CD4-positive, alpha-beta memory T cell (primary cell): Measurements from ENCODE around the gene TMEM119. TPM values are rescaled to one million over a fixed set of nuclear protein-coding genes. Genes with fewer than 3 reads are reported as not detected.

Source experiments
- CTCF ChIA-PET: fragments of 350-600 bp; sonication (Branson Sonifier 250); formaldehyde crosslinking; loops from one replicate; lab custom pipeline; 2021; ENCODE audit warnings: inconsistent platforms; ENCODE audit not compliant: partially characterized antibody; lab: Charles Lee
- POLR2A ChIA-PET: fragments of 350-600 bp; sonication (Branson Sonifier 250); formaldehyde crosslinking; loops from one replicate; lab custom pipeline; 2021; ENCODE audit not compliant: partially characterized antibody; lab: Charles Lee
- DNase-seq, 5 donors: peaks; one replicate each; pipeline versions ENCODE4 v3.0.0 to v3.0.0-alpha.2; 2020 to 2022; ENCODE audit warnings: mixed read lengths in 1 of 5
- H3K27ac ChIP-seq: one replicate; pipeline ENCODE4 v1.7.0; 2013; ENCODE audit warnings: low read depth, low read length
- H3K27me3 ChIP-seq: 2 replicates; pipeline ENCODE4 v1.7.0; 2013; ENCODE audit warnings: mild to moderate bottlenecking, low read length, moderate library complexity; ENCODE audit not compliant: insufficient read depth
- H3K36me3 ChIP-seq: 2 replicates; pipeline ENCODE4 v1.7.0; 2013; ENCODE audit warnings: mild to moderate bottlenecking, low read length, moderate library complexity; ENCODE audit not compliant: insufficient read depth
- H3K4me1 ChIP-seq: 2 replicates; pipeline ENCODE4 v1.7.0; 2013; ENCODE audit warnings: mild to moderate bottlenecking, low read length, moderate library complexity; ENCODE audit not compliant: insufficient read depth
- H3K4me3 ChIP-seq, 2 donors: one replicate each; pipeline ENCODE4 v1.7.0; 2013; ENCODE audit warnings: low read length in 2 of 2, mild to moderate bottlenecking in 1 of 2
- H3K9me3 ChIP-seq, 2 donors: one replicate each; pipeline ENCODE4 v1.7.0; 2013; ENCODE audit warnings: low read length in 2 of 2, control low read depth in 1 of 2; ENCODE audit not compliant: control insufficient read depth in 1 of 2
- H3K27ac Mint-ChIP-seq, 7 donors: one replicate each; pipeline ENCODE4 v1.8.0; 2020 to 2021; ENCODE audit warnings: mixed read lengths in 7 of 7, mild to moderate bottlenecking in 6 of 7, inconsistent platforms in 3 of 7, moderate library complexity in 3 of 7
- H3K27me3 Mint-ChIP-seq, 2 donors: one replicate each; pipeline ENCODE4 v1.8.0; 2020 to 2021; ENCODE audit warnings: mixed read lengths in 2 of 2
- H3K36me3 Mint-ChIP-seq, 2 donors: one replicate each; pipeline ENCODE4 v1.8.0; 2020 to 2021; ENCODE audit warnings: mixed read lengths in 2 of 2, inconsistent platforms in 1 of 2, mild to moderate bottlenecking in 1 of 2
- H3K4me1 Mint-ChIP-seq, 4 donors: one replicate each; pipeline ENCODE4 v1.8.0; 2020 to 2021; ENCODE audit warnings: mixed read lengths in 4 of 4, mild to moderate bottlenecking in 1 of 4
- H3K4me3 Mint-ChIP-seq, 8 donors: one replicate each; pipeline ENCODE4 v1.8.0; 2020 to 2021; ENCODE audit warnings: mixed read lengths in 8 of 8, mild to moderate bottlenecking in 7 of 8, moderate library complexity in 6 of 8, inconsistent platforms in 3 of 8
- H3K9me3 Mint-ChIP-seq, 8 donors: one replicate each; pipeline ENCODE4 v1.8.0; 2020 to 2021; ENCODE audit warnings: mixed read lengths in 8 of 8, mild to moderate bottlenecking in 5 of 8, inconsistent platforms in 3 of 8, moderate library complexity in 1 of 8
- intact Hi-C: fragments of 100-400 bp; cut with micrococcal nuclease; formaldehyde crosslinking; loops from one replicate; pipeline ENCODE4 v1.15.1; 2023
- polyA plus RNA-seq, 2 donors: library from polyadenylated mRNA; unstranded; fragments of 300-500 nt; fragmentation: Illumina TruSeq; gene quantifications; one replicate each; pipeline ENCODE4 v1.2.3, GENCODE V29; 2021
- total RNA-seq, 2 experiments: library from RNA; stranded (reverse); gene quantifications; one replicate each; pipeline ENCODE4 v1.2.3, GENCODE V29; 2021

The TMEM119 gene
- total and polyA plus RNA-seq, 4 experiments from 2014 or later = 0.30 to 0.58 (median 0.42) TPM; not detected in 1

DNA sequence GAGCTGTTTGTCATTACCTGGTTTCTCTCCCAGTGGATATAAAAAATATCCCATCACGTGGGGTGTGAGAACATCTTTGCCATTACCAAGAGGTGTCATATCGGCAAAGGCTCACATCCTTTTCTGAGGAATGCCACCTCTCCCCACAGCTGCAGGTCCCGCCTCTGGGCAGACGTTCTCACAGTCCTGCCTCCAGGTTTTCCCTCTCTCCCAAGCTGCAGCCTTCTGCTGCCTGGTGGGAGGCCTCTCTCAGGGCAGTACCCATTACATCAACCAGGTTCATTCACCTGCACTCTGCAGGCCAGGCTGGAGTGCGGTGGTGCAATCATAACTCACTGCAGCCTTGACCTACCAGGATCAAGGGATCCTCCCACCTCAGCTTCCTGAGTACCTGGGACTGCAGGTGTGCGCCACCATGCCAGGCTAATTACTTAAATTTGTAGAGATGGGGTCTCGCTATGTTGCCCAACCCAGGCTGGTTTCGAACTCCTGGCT lies 15.0 kb upstream of the TMEM119 start:
- Histone ChIP-seq H3K27ac (no peak overlapping the region), H3K4me1 (peaks cover 16% of the 10 kb centered on the region), H3K4me3 (no peak overlapping the region), H3K9me3 (no peaks in the 10 kb centered on the region), H3K36me3 (no peaks in the 10 kb centered on the region), H3K27me3 (no peaks in the 10 kb centered on the region)
- no peak for DNase-seq
- peak overlapping the region in 3 of 7 donors; percentile 36 to 59 (median 53) for H3K27ac Mint-ChIP-seq
- intact Hi-C loops = loop anchor here (1.0 to 5.0 kb wide), 3 partner anchors 34 to 338 kb away; no protein-coding TSS in a partner anchor
- ChIA-PET CTCF (interaction anchor here (0.6 to 13.8 kb wide), 9 partner anchors 21 to 191 kb away, joined by 3 to 463 read pairs (median 10); partner anchors contain the start of genes ISCU, SART3 and SELPLG), POLR2A (interaction anchor here (0.9 to 1.1 kb wide), 3 partner anchors 15 to 44 kb away, joined by 3 to 7 read pairs (median 4); partner anchors contain the start of gene SELPLG)
- peaks cover 18 to 19% of the 10 kb centered on the region in 2 donors for H3K36me3 Mint-ChIP-seq
- H3K9me3 Mint-ChIP-seq = peaks cover 0 to 11% (median 1%) of the 10 kb centered on the region in 8 donors
- H3K27me3 Mint-ChIP-seq = no peaks in the 10 kb centered on the region
- peaks cover 22 to 38% (median 34%) of the 10 kb centered on the region in 4 donors for H3K4me1 Mint-ChIP-seq
- no peak overlapping the region for H3K4me3 Mint-ChIP-seq

DNA sequence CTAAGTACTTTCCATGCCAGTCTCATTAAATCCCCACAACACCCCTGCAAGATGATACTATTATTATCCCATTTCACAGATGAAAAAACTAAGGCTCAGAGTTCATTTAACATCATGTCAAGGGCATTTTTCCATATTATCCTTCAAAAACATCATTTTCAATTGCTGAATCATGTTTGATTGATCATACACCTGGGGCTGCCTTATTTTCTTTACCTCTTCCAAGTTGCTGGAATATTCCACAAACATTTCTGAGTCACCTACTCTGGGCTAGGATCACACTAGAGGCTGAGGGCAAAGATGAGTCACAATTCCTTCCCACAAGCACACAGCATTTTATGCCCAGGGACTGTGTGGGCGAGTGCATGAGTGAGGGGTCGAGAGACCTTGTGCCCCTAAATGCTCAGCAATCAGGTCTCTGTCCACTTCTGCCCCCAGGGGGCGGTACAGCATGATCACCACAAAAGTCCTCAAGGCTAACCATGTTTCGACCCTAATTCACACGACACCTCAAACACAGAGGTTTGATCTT lies 14.1 kb upstream of the TMEM119 start:
- H3K36me3 Mint-ChIP-seq = peaks cover 10 to 19% of the 10 kb centered on the region in 2 donors
- peaks cover 7% of the 10 kb centered on the region for H3K4me1 ChIP-seq
- ChIA-PET POLR2A (interaction anchor here (0.9 to 1.4 kb wide), 4 partner anchors 16 to 50 kb away, joined by 3 to 7 read pairs (median 4); partner anchors contain the start of genes ISCU and SELPLG), CTCF (interaction anchor here (0.9 to 13.8 kb wide), 12 partner anchors 22 to 192 kb away, joined by 3 to 463 read pairs (median 8); partner anchors contain the start of genes ISCU, SART3 and SELPLG)
- DNase-seq = peak; percentile 45 to 65 (median 51)
- H3K4me3 ChIP-seq = no peak overlapping the region
- H3K27me3 Mint-ChIP-seq = no peaks in the 10 kb centered on the region
- peaks cover 0 to 11% (median 1%) of the 10 kb centered on the region in 8 donors for H3K9me3 Mint-ChIP-seq
- intact Hi-C loops = loop anchor here (1.0 to 5.0 kb wide), 3 partner anchors 35 to 339 kb away; no protein-coding TSS in a partner anchor
- H3K4me3 Mint-ChIP-seq = no peak overlapping the region
- peaks cover 16 to 29% (median 26%) of the 10 kb centered on the region in 4 donors for H3K4me1 Mint-ChIP-seq
- no peaks in the 10 kb centered on the region for H3K36me3 ChIP-seq
- no peak overlapping the region for H3K27ac ChIP-seq
- no peaks in the 10 kb centered on the region for H3K9me3 ChIP-seq
- H3K27ac Mint-ChIP-seq = peak overlapping the region in 3 of 7 donors; percentile 23 to 75 (median 53)
- H3K27me3 ChIP-seq = no peaks in the 10 kb centered on the region

DNA sequence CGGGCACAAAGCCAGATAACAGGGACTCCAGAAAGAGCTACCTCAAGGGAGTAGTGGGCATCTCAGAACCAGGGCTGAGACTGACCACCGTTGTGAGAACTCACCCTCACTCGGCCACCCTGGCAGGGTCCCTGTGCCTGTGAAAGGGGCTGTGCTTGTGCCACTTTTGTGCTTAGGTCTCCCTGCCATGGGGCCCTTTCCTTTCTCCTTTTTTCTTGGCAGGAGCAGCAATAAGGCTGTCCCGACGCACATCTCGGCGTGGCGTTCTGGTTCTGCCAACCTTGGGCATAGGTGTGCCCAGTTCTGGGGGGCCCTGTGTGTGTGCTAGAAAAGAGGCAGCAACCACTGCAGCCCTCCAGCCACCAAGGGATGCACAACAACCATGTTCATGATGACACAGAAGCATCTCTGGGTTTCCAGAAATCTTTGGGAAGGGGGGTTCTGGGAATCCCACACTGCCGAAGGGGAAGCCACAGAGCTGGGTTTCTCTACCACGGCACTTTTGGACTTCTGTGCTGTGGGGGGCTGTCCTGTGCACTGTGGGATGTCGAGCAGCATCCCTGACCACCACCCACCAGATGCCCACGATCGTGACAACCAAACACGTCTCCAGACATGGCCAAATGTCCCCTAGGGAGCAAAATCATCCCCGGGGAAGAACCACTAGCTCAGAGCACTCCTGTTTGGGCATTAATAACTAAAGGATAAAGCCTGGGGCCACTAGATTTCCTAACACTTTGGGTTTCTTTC lies 13.1 kb upstream of the TMEM119 start:
- DNase-seq = no peak
- intact Hi-C loops = loop anchor here (5.0 kb wide), 1 partner anchor 36 kb away; no protein-coding TSS in a partner anchor
- H3K4me1 Mint-ChIP-seq = peaks cover 7 to 20% (median 17%) of the 10 kb centered on the region in 4 donors
- H3K4me3 Mint-ChIP-seq = no peak overlapping the region
- H3K36me3 Mint-ChIP-seq = peaks cover 2 to 13% of the 10 kb centered on the region in 2 donors
- no peak overlapping the region for H3K4me3 ChIP-seq
- H3K4me1 ChIP-seq = no peaks in the 10 kb centered on the region
- H3K27me3 Mint-ChIP-seq = no peaks in the 10 kb centered on the region
- H3K9me3 Mint-ChIP-seq = peaks cover 0 to 5% (median 0%) of the 10 kb centered on the region in 8 donors
- POLR2A ChIA-PET = interaction anchor here (0.6 to 1.4 kb wide), 2 partner anchors 49 to 228 kb away, joined by 3 to 4 read pairs; partner anchors contain the start of gene ISCU
- H3K27me3 ChIP-seq = no peaks in the 10 kb centered on the region
- H3K36me3 ChIP-seq = no peaks in the 10 kb centered on the region
- CTCF ChIA-PET = interaction anchor here (0.6 to 13.8 kb wide), 10 partner anchors 23 to 340 kb away, joined by 3 to 463 read pairs (median 4); partner anchors contain the start of gene SELPLG
- no peak overlapping the region for H3K27ac ChIP-seq
- peak overlapping the region in 1 of 7 donors; percentile 30 for H3K27ac Mint-ChIP-seq
- H3K9me3 ChIP-seq = no peaks in the 10 kb centered on the region

DNA sequence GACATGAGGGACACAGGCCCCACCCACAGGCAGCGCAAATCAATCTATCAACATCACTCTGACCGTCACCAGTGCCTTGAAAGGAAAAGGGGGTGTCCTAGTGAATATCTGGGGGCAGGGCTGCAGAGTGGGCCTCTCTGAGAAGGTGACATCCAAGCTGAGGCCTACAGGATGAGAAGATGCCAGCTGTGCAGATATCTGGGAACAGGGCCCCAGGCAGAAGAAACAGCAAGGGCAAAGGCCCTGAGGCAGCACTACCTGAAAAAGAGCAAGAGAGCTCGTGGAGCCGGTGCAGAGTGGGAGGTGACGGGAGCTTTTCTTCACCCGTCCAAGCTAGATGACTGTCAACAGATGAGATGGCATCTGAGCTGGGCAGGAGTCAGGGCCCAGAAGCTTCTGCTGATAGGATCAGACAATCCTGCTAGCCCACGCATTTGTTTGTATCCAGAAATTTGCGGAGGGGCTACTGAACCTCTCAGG lies 12.5 kb upstream of the TMEM119 start:
- H3K36me3 ChIP-seq = no peaks in the 10 kb centered on the region

DNA sequence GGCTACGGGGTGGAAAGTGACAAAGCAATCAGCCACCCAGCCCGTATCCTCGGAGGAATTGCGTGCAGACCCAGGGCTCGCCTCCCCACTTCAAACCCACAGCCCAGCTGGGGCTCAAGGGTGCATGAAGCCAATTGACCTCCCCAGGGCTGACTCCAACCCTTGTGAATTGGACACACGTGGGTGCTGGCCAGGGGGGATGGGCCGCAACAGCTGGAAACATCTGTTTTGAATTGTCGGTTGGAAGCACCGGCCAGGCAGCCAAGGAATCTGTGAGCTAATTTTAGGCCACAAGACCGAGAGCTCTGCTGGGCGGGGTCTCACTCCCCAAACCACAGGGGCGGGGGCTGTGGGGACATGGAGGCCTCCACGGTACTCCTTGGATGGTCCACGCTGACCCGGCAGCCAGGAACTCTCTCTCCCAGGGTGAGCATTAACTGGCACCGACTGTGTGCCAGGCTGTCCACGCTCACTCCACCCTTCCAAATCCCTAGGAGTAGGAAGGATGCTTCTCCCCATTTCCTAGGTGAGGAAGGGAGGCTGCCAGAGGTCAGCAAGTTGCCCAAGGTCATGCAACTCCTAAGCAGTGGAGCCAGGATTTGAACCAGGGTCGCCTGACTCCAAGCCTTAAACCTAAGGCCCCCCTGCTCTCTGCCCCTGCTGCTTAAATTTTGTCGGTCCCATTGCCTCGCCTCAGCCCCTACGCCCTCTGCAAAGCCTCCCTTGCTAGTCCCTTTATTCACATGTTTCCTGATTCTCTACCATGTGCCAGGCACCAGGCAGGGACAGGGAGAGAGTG lies 11.9 kb upstream of the TMEM119 start:
- no peak overlapping the region for H3K4me3 ChIP-seq
- intact Hi-C loops = loop anchor here (5.0 kb wide), 1 partner anchor 38 kb away; no protein-coding TSS in a partner anchor
- ChIA-PET CTCF (interaction anchor here (0.9 to 13.8 kb wide), 5 partner anchors 8 to 341 kb away, joined by 3 to 463 read pairs (median 29); partner anchors contain the start of gene SELPLG), POLR2A (no interaction called here)
- no peak overlapping the region for H3K4me3 Mint-ChIP-seq
- H3K4me1 Mint-ChIP-seq = peaks cover 4 to 20% (median 15%) of the 10 kb centered on the region in 4 donors
- H3K27me3 ChIP-seq = no peaks in the 10 kb centered on the region
- H3K27me3 Mint-ChIP-seq = no peaks in the 10 kb centered on the region
- peak overlapping the region in 1 of 7 donors; percentile 56 for H3K27ac Mint-ChIP-seq
- no peak overlapping the region for H3K27ac ChIP-seq
- H3K9me3 Mint-ChIP-seq = no peaks in the 10 kb centered on the region
- H3K36me3 ChIP-seq = no peaks in the 10 kb centered on the region
- no peaks in the 10 kb centered on the region for H3K4me1 ChIP-seq
- H3K36me3 Mint-ChIP-seq = peaks cover 0 to 6% of the 10 kb centered on the region in 2 donors
- H3K9me3 ChIP-seq = no peaks in the 10 kb centered on the region
- DNase-seq = no peak

More for the DNA sequence above, 12.5 kb upstream of the TMEM119 start:
- ChIA-PET CTCF (interaction anchor here (0.6 to 13.8 kb wide), 6 partner anchors 23 to 341 kb away, joined by 3 to 463 read pairs (median 10); partner anchors contain the start of gene SELPLG), POLR2A (interaction anchor here (0.6 to 1.4 kb wide), 2 partner anchors 48 to 229 kb away, joined by 3 to 4 read pairs; partner anchors contain the start of gene ISCU)
- Mint-ChIP-seq H3K27ac (peak overlapping the region in 1 of 7 donors; percentile 56), H3K36me3 (peaks cover 2 to 10% of the 10 kb centered on the region in 2 donors), H3K4me3 (no peak overlapping the region), H3K9me3 (no peaks in the 10 kb centered on the region), H3K27me3 (no peaks in the 10 kb centered on the region), H3K4me1 (peaks cover 4 to 20% (median 16%) of the 10 kb centered on the region in 4 donors)
- Histone ChIP-seq H3K27ac (no peak overlapping the region), H3K27me3 (no peaks in the 10 kb centered on the region), H3K4me3 (no peak overlapping the region), H3K4me1 (no peaks in the 10 kb centered on the region), H3K9me3 (no peaks in the 10 kb centered on the region)
- intact Hi-C loops = loop anchor here (5.0 kb wide), 1 partner anchor 37 kb away; no protein-coding TSS in a partner anchor
- DNase-seq = no peak

DNA sequence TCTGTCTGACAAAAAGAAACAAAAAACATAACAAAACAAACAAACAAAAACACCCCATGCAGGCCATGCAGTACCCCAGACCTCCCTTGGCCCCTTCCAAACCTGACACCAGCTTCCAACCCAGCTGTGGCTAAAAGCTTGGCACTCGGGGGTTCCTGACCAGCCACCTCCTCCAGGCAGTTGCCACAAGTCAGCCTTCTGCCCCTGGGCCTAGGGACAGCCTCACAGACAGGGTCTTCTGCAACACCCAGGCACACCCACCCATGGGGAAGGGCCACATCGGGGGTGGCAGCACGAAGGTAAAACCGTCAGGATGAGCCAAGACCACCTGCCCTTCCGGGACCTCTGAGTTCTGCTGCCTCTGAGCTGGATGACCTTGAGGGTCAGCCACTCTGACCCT lies 10.7 kb upstream of the TMEM119 start:
- intact Hi-C loops = no loop called here
- H3K4me1 ChIP-seq = no peaks in the 10 kb centered on the region
- Mint-ChIP-seq H3K36me3 (no peaks in the 10 kb centered on the region), H3K27me3 (no peaks in the 10 kb centered on the region), H3K4me1 (peaks cover 4 to 15% (median 10%) of the 10 kb centered on the region in 4 donors), H3K27ac (no peak overlapping the region), H3K4me3 (no peak overlapping the region), H3K9me3 (no peaks in the 10 kb centered on the region)
- CTCF ChIA-PET = interaction anchor here (4.1 kb wide), 1 partner anchor 9 kb away, joined by 29 read pairs; no protein-coding TSS in a partner anchor
- no peak for DNase-seq
- H3K27me3 ChIP-seq = no peaks in the 10 kb centered on the region
- POLR2A ChIA-PET = no interaction called here
- no peaks in the 10 kb centered on the region for H3K36me3 ChIP-seq
- no peak overlapping the region for H3K27ac ChIP-seq
- H3K9me3 ChIP-seq = no peaks in the 10 kb centered on the region
- H3K4me3 ChIP-seq = no peak overlapping the region
